ENCODE results near the gene CHST12. TPM values are rescaled to one million over a fixed set of nuclear protein-coding genes. Genes with fewer than 3 reads are reported as not detected.
"Not testable (repeated sequence)": the region's sequence is repeated elsewhere in the genome, so short reads cannot be mapped to it uniquely, and the experiment has no call there.

CHST12 gene
- polyA plus RNA-seq, 2 of the 4 experiments (the other 2 are of a cell fraction), result 5.6 to 12.0 TPM

DNA sequence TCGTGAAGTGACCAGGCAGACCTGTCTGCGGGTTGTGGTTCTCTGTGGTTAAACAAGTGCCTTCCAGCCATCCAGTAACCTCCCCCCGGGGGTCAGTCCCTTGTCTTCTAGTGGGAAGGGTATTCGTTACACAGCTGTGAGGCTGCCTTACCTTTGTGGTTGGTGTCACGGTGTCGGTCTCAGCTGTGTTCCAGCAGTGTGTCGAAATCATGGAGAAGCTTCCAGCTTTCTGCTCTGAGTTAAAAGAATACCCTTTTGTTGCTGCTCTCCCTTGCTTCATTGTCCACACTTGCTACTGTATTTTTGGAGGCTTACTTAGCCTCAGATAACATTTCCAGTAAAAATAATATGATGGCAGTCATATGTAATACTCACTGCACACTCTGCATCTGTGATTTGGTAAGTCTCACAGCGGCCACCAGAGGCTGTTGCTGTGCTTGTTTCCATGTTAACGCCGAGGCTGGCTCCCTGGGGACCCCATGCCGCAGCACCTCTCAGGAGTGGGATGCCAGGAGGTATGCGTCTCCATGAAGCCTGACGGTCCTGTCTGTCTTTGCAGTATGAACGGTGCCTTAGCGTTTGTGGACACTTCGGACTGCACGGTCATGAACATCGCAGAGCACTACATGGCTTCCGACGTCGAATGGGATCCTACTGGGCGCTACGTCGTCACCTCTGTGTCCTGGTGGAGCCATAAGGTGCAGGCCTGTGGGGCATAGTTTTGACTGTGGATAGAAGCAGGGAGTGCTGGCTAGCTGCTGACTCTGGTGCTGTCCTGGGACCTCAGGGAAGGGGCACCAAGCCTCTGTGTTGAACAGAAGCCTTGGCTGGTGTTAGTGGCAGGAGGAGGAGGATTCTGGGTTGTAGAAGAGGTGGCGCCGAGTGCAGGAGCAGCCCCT is 28.3 kb upstream of the CHST12 start:
- no peak overlapping the region for H3K4me3 ChIP-seq
- H3K27ac ChIP-seq, result no peak overlapping the region
- ChIA-PET POLR2A (no interaction called here), CTCF (interaction anchor here (0.6 to 1.6 kb wide), 5 partner anchors 10 to 814 kb away, joined by 3 to 5 read pairs (median 4); no protein-coding TSS in a partner anchor)
- WGBS (ENCODE audit: missing lambda C conversion rate), result 90% methylated on average over 26 of the region's 26 CpGs
- H3K4me2 ChIP-seq, result no peak overlapping the region
- DNase-seq (ENCODE audit: low read depth in 1 of 2, low spot score in 1 of 2) (no peak), ATAC-seq (no peak), FAIRE-seq (no peak)
- H3K4me1 ChIP-seq, result no peaks in the 10 kb centered on the region
- no peaks in the 10 kb centered on the region for H3K9me3 ChIP-seq
- TF ChIP-seq RFX5 (IDR thresholded peaks at IDR 0.05), result no peak
- TF ChIP-seq CEBPB (IDR thresholded peaks at IDR 0.05), result 0 out of 4 replicates have a peak, but pooled peaks of 1 of the 2 experiments have one; percentile 4

DNA sequence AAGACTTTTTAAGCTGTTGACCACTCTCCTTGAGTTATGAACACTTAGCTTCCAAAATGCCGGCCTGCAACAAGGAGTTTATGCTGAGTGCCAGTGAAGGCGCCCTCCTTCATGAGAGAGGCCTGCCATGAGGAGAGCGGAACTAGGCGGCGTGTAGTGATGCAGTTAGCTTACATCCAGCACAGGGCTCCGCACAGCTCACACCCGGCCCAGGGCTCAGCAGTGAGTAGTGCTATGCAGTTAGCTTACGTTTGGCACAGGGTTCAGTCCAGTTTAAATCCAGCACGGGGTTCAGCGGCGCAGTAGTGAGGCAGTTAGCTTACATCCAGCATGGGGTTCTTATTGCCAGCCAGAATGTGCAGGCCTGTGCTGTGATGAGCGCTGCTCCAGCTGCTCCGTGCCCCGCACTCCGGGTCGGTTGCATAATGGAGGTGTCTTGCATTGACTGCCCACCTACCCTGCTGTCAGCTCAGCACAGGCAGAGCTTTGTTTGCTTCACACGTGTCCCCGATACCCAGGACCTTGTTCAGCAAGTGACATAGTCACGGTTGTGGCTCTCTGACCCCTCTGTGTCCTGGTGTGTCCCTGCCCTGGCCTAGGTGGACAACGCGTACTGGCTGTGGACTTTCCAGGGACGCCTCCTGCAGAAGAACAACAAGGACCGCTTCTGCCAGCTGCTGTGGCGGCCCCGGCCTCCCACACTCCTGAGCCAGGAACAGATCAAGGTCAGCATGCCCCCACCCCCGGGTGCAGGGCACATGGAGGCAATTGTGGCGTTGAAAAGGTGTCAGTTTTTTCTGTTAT is 26.9 kb upstream of the CHST12 start:
- no peak for TF ChIP-seq KDM1A (IDR thresholded peaks at IDR 0.05; ENCODE audit: low read depth)
- TF ChIP-seq, protein P1, sequence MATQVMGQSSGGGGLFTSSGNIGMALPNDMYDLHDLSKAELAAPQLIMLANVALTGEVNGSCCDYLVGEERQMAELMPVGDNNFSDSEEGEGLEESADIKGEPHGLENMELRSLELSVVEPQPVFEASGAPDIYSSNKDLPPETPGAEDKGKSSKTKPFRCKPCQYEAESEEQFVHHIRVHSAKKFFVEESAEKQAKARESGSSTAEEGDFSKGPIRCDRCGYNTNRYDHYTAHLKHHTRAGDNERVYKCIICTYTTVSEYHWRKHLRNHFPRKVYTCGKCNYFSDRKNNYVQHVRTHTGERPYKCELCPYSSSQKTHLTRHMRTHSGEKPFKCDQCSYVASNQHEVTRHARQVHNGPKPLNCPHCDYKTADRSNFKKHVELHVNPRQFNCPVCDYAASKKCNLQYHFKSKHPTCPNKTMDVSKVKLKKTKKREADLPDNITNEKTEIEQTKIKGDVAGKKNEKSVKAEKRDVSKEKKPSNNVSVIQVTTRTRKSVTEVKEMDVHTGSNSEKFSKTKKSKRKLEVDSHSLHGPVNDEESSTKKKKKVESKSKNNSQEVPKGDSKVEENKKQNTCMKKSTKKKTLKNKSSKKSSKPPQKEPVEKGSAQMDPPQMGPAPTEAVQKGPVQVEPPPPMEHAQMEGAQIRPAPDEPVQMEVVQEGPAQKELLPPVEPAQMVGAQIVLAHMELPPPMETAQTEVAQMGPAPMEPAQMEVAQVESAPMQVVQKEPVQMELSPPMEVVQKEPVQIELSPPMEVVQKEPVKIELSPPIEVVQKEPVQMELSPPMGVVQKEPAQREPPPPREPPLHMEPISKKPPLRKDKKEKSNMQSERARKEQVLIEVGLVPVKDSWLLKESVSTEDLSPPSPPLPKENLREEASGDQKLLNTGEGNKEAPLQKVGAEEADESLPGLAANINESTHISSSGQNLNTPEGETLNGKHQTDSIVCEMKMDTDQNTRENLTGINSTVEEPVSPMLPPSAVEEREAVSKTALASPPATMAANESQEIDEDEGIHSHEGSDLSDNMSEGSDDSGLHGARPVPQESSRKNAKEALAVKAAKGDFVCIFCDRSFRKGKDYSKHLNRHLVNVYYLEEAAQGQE (IDR thresholded peaks at IDR 0.05), result no peak
- no peak for TF ChIP-seq HEYL (CRISPR knock-in tag; IDR thresholded peaks at IDR 0.05)
- no peak for TF ChIP-seq RCOR1 (IDR thresholded peaks at IDR 0.05; ENCODE audit: low read depth, low read length)
- TF ChIP-seq ESRRA (IDR thresholded peaks at IDR 0.05; ENCODE audit: borderline replicate concordance, low read length), result no peak
- TF ChIP-seq KDM5A (IDR thresholded peaks at IDR 0.05), result no peak
- no peak for TF ChIP-seq MYC (IDR thresholded peaks at IDR 0.05; ENCODE audit: borderline replicate concordance, low read length)
- TF ChIP-seq, protein P2, sequence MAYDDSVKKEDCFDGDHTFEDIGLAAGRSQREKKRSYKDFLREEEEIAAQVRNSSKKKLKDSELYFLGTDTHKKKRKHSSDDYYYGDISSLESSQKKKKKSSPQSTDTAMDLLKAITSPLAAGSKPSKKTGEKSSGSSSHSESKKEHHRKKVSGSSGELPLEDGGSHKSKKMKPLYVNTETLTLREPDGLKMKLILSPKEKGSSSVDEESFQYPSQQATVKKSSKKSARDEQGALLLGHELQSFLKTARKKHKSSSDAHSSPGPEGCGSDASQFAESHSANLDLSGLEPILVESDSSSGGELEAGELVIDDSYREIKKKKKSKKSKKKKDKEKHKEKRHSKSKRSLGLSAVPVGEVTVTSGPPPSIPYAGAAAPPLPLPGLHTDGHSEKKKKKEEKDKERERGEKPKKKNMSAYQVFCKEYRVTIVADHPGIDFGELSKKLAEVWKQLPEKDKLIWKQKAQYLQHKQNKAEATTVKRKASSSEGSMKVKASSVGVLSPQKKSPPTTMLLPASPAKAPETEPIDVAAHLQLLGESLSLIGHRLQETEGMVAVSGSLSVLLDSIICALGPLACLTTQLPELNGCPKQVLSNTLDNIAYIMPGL (CRISPR knock-in tag; IDR thresholded peaks at IDR 0.05; ENCODE audit: borderline replicate concordance), result no peak
- TF ChIP-seq, protein P3, sequence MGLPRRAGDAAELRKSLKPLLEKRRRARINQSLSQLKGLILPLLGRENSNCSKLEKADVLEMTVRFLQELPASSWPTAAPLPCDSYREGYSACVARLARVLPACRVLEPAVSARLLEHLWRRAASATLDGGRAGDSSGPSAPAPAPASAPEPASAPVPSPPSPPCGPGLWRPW (IDR thresholded peaks at IDR 0.05), result no peak
- no peak for TF ChIP-seq HOXB13 (CRISPR knock-in tag; IDR thresholded peaks at IDR 0.05; ENCODE audit: low read depth)

DNA sequence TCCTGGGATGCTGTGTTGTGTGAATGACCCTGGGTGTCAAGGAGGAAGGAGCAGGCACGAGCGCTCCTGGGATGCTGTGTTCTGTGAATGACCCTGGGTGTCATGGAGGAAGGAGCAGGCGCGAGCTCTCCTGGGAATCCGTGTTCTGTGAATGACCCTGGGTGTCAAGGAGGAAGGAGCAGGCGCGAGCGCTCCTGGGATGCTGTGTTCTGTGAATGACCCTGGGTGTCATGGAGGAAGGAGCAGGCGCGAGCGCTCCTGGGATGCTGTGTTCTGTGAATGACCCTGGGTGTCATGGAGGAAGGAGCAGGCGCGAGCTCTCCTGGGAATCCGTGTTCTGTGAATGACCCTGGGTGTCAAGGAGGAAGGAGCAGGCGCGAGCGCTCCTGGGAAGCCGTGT is 25.9 kb upstream of the CHST12 start:
- H3K4me1 ChIP-seq; DNase-seq (ENCODE audit: low read depth in 1 of 2, low spot score in 1 of 2); POLR2A ChIA-PET; H3K27ac ChIP-seq; H3K4me3 ChIP-seq; FAIRE-seq; ATAC-seq; H3K9me3 ChIP-seq; H3K4me2 ChIP-seq: not testable (repeated sequence)
- WGBS (ENCODE audit: missing lambda C conversion rate), result 89% methylated on average over 17 of the region's 18 CpGs
- CTCF ChIA-PET, result interaction anchor here (1.9 kb wide), 1 partner anchor 13 kb away, joined by 10 read pairs; no protein-coding TSS in a partner anchor

More for the DNA sequence above, 26.9 kb upstream of the CHST12 start:
- FAIRE-seq, result no peak
- no peak for DNase-seq (ENCODE audit: low read depth in 1 of 2, low spot score in 1 of 2)
- CTCF ChIA-PET, result interaction anchor here (1.1 to 1.9 kb wide), 4 partner anchors 9 to 17 kb away, joined by 3 to 10 read pairs (median 4); no protein-coding TSS in a partner anchor
- no peak overlapping the region for H3K4me3 ChIP-seq
- no peaks in the 10 kb centered on the region for H3K9me3 ChIP-seq
- H3K4me1 ChIP-seq, result no peaks in the 10 kb centered on the region
- H3K27ac ChIP-seq, result no peak overlapping the region
- ATAC-seq, result peak in 1 of 2 experiments; percentile 8; a peak in 1 of 6 replicates
- H3K4me2 ChIP-seq, result no peak overlapping the region
- WGBS (ENCODE audit: missing lambda C conversion rate), result 94% methylated on average over 22 of the region's 27 CpGs
- POLR2A ChIA-PET, result interaction anchor here (0.6 kb wide), 1 partner anchor 27 kb away, joined by 5 read pairs; the partner anchor contains the start of gene CHST12

DNA sequence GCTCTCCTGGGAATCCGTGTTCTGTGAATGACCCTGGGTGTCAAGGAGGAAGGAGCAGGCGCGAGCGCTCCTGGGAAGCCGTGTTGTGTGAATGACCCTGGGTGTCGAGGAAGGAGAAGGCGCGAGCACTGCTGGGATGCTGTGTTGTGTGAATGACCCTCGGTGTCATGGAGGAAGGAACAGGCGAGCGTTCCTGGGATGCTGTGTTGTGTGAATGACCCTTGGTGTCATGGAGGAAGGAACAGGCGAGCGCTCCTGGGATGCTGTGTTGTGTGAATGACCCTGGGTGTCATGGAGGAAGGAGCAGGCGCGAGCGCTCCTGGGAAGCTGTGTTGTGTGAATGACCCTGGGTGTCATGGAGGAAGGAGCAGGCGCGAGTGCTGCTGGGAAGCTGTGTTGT is 25.3 kb upstream of the CHST12 start:
- FAIRE-seq; POLR2A ChIA-PET; H3K27ac ChIP-seq; ATAC-seq; H3K9me3 ChIP-seq; H3K4me1 ChIP-seq; DNase-seq (ENCODE audit: low read depth in 1 of 2, low spot score in 1 of 2); H3K4me3 ChIP-seq; CTCF ChIA-PET; H3K4me2 ChIP-seq: not testable (repeated sequence)
- 95% methylated on average over 17 of the region's 18 CpGs for WGBS (ENCODE audit: missing lambda C conversion rate)

All from A549 (cell line).